ENCODE data around the gene HCST.

- TF ChIP-seq EZH2 (IDR thresholded peaks at IDR 0.05; ENCODE audit: borderline replicate concordance, low read length), result no peak
- TF ChIP-seq, protein P1, sequence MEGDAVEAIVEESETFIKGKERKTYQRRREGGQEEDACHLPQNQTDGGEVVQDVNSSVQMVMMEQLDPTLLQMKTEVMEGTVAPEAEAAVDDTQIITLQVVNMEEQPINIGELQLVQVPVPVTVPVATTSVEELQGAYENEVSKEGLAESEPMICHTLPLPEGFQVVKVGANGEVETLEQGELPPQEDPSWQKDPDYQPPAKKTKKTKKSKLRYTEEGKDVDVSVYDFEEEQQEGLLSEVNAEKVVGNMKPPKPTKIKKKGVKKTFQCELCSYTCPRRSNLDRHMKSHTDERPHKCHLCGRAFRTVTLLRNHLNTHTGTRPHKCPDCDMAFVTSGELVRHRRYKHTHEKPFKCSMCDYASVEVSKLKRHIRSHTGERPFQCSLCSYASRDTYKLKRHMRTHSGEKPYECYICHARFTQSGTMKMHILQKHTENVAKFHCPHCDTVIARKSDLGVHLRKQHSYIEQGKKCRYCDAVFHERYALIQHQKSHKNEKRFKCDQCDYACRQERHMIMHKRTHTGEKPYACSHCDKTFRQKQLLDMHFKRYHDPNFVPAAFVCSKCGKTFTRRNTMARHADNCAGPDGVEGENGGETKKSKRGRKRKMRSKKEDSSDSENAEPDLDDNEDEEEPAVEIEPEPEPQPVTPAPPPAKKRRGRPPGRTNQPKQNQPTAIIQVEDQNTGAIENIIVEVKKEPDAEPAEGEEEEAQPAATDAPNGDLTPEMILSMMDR (conservative IDR thresholded peaks at IDR 0.05 in 1 of 2, IDR thresholded peaks at IDR 0.05 in 1 of 2; ENCODE audit: extremely low read depth in 1 of 2, insufficient read depth in 1 of 2, low read depth in 1 of 2, low read length in 2 of 2), result no peak
Observed at GRCh38 chr19:35868823-35869326, 33.5 kb upstream of the HCST start.

All from mammary epithelial cell (primary cell).